Measurements from ENCODE around the gene GULP1. TPM values are rescaled to one million over a fixed set of nuclear protein-coding genes. Genes with fewer than 3 reads are reported as not detected.

GULP1 gene
- total RNA-seq, 1 experiment from 2014 or later = 140 TPM

GRCh38 chr2:188466761-188467160 lies 175.1 kb downstream of the GULP1 start:
- Histone ChIP-seq H3K18ac (ENCODE audit: insufficient read length, low read depth, low read length) (no peak overlapping the region), H2AFZ (ENCODE audit: low read length) (no peak overlapping the region), H3K56ac (ENCODE audit: insufficient read length, low read depth, low read length) (no peak overlapping the region), H3K27me3 (ENCODE audit: insufficient read depth, low read length) (no peaks in the 10 kb centered on the region), H2BK120ac (ENCODE audit: low read depth, low read length, poor library complexity, severe bottlenecking) (no peak overlapping the region), H3K79me2 (ENCODE audit: insufficient read depth, low read length) (peaks cover 34% of the 10 kb centered on the region), H3K4ac (ENCODE audit: low read depth, low read length) (no peak overlapping the region), H4K8ac (replicated peaks; ENCODE audit: insufficient read length, low read depth, low read length) (no peak overlapping the region), H2BK20ac (ENCODE audit: low read depth, low read length, poor library complexity, severe bottlenecking) (no peak overlapping the region), H3K9ac (ENCODE audit: extremely low read depth, insufficient read length, low read length) (no peak overlapping the region), H3K4me1 (ENCODE audit: insufficient read depth, low read length) (peaks cover 6% of the 10 kb centered on the region; the same call in 1 of the 2 replicates), H3K27ac (ENCODE audit: insufficient read length, low read depth, low read length) (no peak overlapping the region), H2BK5ac (ENCODE audit: insufficient read length, low read length) (no peak overlapping the region), H3K23me2 (ENCODE audit: insufficient read length, low read depth, low read length, poor library complexity, severe bottlenecking) (no peaks in the 10 kb centered on the region), H3K23ac (ENCODE audit: insufficient read length, low read depth, low read length) (no peak overlapping the region), H3K4me2 (ENCODE audit: insufficient read depth, insufficient read length, low read length) (no peak overlapping the region), H3K9me3 (ENCODE audit: control insufficient read depth, low read depth, low read length) (no peaks in the 10 kb centered on the region), H4K20me1 (ENCODE audit: control insufficient read depth, insufficient read depth, insufficient read length) (no peaks in the 10 kb centered on the region), H4K5ac (ENCODE audit: insufficient read length, low read depth, low read length) (no peak overlapping the region), H2BK15ac (ENCODE audit: low read depth, low read length) (no peak overlapping the region), H2AK5ac (ENCODE audit: insufficient read length, low read length) (no peak overlapping the region), H4K91ac (ENCODE audit: insufficient read length, low read depth, low read length) (no peak overlapping the region), H2BK12ac (ENCODE audit: insufficient read length, low read depth, low read length) (no peak overlapping the region), H3K14ac (ENCODE audit: insufficient read depth, low read length) (no peak overlapping the region), H3T11ph (ENCODE audit: low read length) (no peak overlapping the region), H3K79me1 (ENCODE audit: insufficient read depth, low read depth, low read length, poor library complexity, severe bottlenecking) (peaks cover 7% of the 10 kb centered on the region)
- peaks cover 46 to 51% of the 10 kb centered on the region in 2 experiments for H3K4me1 Mint-ChIP-seq
- H3K36me3 Mint-ChIP-seq (ENCODE audit: insufficient read depth in 1 of 3, low read depth in 3 of 3) = peaks cover 25 to 33% (median 32%) of the 10 kb centered on the region in 3 experiments
- WGBS (ENCODE audit: extremely low coverage, insufficient read length, low lambda C conversion rate) = no CpG with 5 or more reads among the region's 1 CpG
- no peaks in the 10 kb centered on the region for H3K27me3 Mint-ChIP-seq (ENCODE audit: low read depth)
- peak overlapping the region in 1 of 3 experiments; percentile 56; a peak in 1 of 7 replicates for H3K27ac Mint-ChIP-seq
- TF ChIP-seq CTCF (conservative IDR thresholded peaks at IDR 0.05) = no peak
- peaks cover 19 to 23% of the 10 kb centered on the region in 2 experiments; a peak in 4 of 5 replicates for H3K9me3 Mint-ChIP-seq
- DNase-seq = no peak
- no peak overlapping the region for H3K4me3 Mint-ChIP-seq
